Fibroblast of the aortic adventitia (primary cell): ENCODE measurements around the gene ABCC3. TPM values are rescaled to one million over a fixed set of nuclear protein-coding genes. Genes with fewer than 3 reads are reported as not detected.
A peak's percentile ranks its signal among the peaks of the same experiment; 100 is the strongest.

ENCODE experiments used
- DNase-seq: peaks from one replicate; pipeline ENCODE4 v3.0.0-alpha.2; 2010; ENCODE audit warnings: low read depth
- H3K4me3 ChIP-seq: 2 replicates; pipeline ENCODE4 v1.5.1; 2011; ENCODE audit warnings: low read depth, mild to moderate bottlenecking, control low read depth, low read length, moderate library complexity
- CTCF ChIP-seq: IDR thresholded peaks from 2 replicates; pipeline ENCODE4 v1.5.1; 2011; ENCODE audit warnings: mild to moderate bottlenecking, low read length, control low read depth, inconsistent platforms; ENCODE audit not compliant: insufficient read depth
- total RNA-seq: library from RNA; depleted of rRNA; stranded (reverse); fragments of >200 nt; gene quantifications from 2 replicates; pipeline ENCODE4 v1.2.3, GENCODE V29; 2012; ENCODE audit warnings: low replicate concordance

Gene ABCC3
- total RNA-seq, 1 donor, result 12.5 TPM

GRCh38 chr17:50660042-50660886 lies 25.6 kb downstream of the ABCC3 start:
- no peak for TF ChIP-seq CTCF
- DNase-seq, result peak; percentile 32
- H3K4me3 ChIP-seq, result no peak overlapping the region

GRCh38 chr17:50660887-50661345 lies 26.2 kb downstream of the ABCC3 start:
- DNase-seq, result no peak
- H3K4me3 ChIP-seq, result no peak overlapping the region
- no peak for TF ChIP-seq CTCF

DNA sequence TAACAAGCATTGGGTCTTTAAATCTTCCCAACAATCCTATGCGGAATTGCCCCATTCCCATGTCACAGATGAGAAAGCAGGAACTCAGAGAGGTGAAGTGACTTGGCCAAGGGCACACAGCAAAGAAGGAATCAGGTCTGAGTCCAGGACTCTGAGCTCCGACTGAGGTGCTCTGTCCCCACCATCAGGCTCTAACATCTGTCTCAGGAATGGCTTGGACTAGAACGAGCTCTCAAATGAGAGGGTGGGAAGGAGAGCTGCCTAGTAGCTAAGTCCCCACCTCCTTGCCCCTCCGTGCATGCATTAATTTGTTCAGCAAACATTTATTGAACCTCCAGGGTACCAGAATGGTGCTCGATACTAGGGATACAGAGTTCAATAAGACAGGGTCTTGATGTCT lies 26.7 kb downstream of the ABCC3 start:
- DNase-seq, result no peak
- TF ChIP-seq CTCF, result no peak
- H3K4me3 ChIP-seq, result no peak overlapping the region

- TF ChIP-seq CTCF, result no peak
- DNase-seq, result peak; percentile 90
- H3K4me3 ChIP-seq, result no peak overlapping the region
These were observed 27.2 kb downstream of the ABCC3 start for GRCh38 chr17:50661795-50662391.

DNA sequence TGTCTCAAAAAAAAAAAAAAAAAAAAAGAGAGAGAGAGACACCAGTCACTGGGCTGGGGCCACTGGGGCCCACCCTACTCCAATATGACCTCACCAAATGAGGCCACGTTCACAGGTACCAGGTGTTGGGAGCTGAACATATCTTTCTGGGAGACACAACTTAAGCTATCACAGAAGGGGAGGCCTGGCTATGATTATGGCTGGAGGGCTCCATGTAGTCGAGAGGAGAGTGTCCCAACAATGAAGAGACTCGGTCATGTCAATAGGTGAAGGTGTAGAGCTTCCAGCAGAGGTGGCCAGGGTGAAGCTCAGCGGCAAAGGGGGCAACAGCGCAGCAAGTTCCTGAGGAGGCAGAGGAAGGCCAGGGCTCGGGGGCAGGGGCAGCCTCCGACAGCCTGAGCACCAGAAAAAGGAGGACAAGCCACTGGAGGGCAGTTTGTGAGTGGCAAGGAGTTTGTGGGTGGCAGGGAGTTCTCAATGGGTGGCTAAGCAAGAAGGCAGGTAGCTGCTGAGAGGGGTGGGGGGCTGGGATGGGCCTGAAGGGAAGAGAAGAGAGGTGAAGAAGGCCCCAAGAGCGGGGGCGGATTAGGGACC lies 28.0 kb downstream of the ABCC3 start:
- no peak for DNase-seq
- no peak for TF ChIP-seq CTCF
- no peak overlapping the region for H3K4me3 ChIP-seq

DNA sequence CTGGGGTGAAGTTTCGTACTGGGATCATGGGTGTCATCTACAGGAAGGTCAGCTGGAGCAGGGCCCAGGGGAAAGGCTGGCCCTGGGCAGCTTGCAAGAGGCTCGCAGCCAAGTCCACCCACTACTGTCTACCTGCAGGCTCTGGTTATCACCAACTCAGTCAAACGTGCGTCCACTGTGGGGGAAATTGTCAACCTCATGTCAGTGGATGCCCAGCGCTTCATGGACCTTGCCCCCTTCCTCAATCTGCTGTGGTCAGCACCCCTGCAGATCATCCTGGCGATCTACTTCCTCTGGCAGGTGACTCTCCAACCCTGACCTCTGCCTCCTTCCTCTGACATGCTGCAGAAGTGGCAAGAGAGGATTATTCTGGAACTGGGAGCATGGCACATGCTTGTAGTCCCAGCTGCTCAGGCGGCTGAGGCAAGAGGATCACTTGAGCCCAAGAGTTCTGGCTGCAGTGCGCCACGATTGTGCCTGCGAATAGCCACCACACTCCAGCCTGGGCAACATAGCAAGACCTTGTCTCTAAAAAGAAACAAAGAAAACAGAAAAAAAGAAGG lies 29.2 kb downstream of the ABCC3 start:
- H3K4me3 ChIP-seq, result no peak overlapping the region
- no peak for DNase-seq
- no peak for TF ChIP-seq CTCF
